GM20000 (cell line): ENCODE results near the gene LPCAT2.

Source experiments
- DNase-seq: peaks from one replicate; pipeline ENCODE4 v3.0.0; 2012; ENCODE audit warnings: low spot score
- TF ChIP-seq, protein P1 (sequence below): IDR thresholded peaks from 2 replicates; pipeline ENCODE4 v1.5.1; 2012; ENCODE audit warnings: mild to moderate bottlenecking, control low read depth; ENCODE audit errors: extremely low read depth, missing control alignments

Gene LPCAT2

DNA sequence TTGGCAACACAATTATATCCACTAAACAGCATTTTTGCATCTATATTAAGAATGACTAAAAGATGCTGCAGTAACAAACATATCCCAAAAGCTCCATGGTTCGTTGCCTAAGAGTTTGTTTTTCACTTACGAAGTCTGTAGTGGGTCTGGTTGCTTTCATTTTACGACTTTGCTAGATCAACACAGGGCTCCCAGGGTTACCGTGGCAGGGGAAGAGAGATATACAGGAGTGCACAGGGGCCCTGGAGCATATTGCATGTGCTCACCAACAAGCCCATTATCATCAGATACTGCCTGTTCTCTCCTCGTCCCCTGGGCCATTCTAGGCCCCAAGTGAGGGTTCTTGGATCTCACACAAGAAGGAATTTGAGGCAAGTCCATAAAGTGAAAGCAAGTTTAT lies 33.0 kb upstream of the LPCAT2 start:
- DNase-seq: no peak
- TF ChIP-seq, protein P1, sequence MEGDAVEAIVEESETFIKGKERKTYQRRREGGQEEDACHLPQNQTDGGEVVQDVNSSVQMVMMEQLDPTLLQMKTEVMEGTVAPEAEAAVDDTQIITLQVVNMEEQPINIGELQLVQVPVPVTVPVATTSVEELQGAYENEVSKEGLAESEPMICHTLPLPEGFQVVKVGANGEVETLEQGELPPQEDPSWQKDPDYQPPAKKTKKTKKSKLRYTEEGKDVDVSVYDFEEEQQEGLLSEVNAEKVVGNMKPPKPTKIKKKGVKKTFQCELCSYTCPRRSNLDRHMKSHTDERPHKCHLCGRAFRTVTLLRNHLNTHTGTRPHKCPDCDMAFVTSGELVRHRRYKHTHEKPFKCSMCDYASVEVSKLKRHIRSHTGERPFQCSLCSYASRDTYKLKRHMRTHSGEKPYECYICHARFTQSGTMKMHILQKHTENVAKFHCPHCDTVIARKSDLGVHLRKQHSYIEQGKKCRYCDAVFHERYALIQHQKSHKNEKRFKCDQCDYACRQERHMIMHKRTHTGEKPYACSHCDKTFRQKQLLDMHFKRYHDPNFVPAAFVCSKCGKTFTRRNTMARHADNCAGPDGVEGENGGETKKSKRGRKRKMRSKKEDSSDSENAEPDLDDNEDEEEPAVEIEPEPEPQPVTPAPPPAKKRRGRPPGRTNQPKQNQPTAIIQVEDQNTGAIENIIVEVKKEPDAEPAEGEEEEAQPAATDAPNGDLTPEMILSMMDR: no peak

DNA sequence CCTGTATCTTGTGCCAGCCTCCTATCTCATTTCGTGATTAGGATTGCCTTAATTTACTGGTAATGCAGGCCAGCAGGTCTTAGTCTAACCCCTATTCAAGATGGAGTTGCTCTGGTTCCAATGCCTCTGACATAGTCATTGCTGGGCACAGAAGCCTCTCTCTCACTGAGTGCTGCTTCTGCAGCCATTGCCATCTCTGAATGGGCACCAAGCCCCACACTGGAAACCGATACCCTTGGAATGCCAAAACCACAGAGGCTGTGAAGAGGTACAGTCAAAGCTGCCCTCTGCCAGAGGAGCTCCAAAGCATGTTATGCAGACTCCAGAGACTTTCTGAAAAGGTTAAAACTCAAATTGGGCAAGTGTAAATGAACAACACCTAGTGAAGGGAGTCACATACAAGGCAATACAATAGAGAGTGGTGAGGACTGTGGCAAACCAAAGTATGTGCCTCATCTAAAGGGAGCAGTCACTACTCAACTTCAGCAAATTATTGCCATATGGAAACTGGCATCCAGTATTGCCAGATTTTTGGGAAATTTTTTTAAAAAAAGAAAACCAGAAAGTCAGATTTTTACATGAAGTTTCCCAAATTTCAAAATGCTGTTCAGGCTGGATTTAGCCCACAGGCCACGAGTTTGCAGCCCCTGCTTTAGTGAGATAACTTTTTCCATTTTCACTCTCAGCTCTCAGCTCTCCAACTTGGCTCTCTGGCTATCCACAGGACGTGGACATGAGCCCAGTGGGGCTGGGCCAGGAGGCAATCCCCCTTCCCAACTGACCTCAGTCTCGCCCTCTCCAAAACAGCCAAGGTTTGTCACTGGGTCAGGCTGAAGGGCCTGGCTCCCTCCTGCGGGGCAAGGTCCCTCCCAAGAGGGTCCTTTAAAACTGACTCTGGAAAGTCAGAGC lies 32.0 kb upstream of the LPCAT2 start:
- TF ChIP-seq, protein P1: no peak
- no peak for DNase-seq

DNA sequence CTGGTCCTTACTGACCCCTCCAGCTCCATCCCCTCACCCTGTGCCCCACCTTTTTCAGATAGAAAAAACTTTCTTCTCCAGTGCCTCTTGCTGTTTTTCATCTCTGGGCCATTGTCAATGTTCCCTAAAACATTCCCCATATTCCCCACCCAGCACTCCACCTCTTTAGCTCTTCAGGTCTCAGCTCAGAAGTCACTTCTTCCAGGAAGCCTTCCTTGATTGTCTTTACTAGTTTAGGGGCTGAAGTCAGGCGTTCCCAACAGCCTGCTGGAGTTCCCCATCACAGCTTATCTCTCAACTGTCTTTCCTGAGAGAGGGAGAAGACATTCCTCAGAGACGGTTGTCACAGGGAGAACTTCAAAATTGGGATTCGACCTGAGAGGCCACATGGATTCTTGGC lies 31.1 kb upstream of the LPCAT2 start:
- TF ChIP-seq, protein P1: no peak
- no peak for DNase-seq

DNA sequence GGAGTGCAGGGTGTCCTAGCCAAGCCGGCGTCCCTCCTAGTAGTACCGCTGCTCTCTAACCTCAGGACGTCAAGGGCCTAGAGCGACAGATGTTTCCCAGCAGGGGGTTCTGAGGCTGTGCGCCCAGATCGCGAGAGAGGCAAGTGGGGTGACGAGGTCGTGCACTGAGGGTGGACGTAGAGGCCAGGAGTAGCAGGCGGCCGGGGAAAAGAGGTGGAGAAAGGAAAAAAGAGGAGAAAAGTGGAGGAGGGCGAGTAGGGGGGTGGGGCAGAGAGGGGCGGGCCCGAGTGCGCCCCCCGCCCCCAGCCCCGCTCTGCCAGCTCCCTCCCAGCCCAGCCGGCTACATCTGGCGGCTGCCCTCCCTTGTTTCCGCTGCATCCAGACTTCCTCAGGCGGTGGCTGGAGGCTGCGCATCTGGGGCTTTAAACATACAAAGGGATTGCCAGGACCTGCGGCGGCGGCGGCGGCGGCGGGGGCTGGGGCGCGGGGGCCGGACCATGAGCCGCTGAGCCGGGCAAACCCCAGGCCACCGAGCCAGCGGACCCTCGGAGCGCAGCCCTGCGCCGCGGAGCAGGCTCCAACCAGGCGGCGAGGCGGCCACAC lies 29.9 kb upstream of the LPCAT2 start, which contains the start of gene MMP2:
Gene MMP2 (plus strand): TSS at position 372 of the 603 bp plus-strand sequence. CDS start 282 bp downstream, outside the sequence.
- no peak for DNase-seq
- TF ChIP-seq, protein P1: no peak

DNA sequence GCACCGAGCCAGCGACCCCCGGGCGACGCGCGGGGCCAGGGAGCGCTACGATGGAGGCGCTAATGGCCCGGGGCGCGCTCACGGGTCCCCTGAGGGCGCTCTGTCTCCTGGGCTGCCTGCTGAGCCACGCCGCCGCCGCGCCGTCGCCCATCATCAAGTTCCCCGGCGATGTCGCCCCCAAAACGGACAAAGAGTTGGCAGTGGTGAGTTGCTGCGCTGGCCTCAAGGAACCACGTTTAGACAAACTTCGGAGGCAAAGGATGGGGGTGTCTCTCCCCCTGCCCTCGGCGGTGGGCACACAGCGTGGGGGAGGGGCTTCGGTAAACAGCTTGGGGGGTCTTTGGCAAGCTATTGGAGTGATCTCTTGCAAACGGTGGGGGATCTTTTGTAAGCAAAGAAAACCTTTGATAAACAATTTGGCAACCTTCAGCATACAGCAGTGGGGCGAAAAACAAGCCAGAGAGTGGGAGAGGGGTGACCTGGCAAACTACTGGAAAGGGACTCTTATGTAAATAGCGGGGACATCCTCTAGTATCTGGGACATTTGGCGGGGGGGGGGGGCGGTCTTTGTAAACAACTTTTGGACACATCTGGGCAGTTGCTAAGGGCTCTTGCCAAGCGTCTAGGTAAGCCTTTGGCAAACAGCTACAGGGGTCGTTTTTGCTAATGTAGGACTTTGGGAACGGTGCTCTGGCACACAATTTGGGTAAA lies 29.3 kb upstream of the LPCAT2 start:
- TF ChIP-seq, protein P1: no peak
- DNase-seq: no peak

DNA sequence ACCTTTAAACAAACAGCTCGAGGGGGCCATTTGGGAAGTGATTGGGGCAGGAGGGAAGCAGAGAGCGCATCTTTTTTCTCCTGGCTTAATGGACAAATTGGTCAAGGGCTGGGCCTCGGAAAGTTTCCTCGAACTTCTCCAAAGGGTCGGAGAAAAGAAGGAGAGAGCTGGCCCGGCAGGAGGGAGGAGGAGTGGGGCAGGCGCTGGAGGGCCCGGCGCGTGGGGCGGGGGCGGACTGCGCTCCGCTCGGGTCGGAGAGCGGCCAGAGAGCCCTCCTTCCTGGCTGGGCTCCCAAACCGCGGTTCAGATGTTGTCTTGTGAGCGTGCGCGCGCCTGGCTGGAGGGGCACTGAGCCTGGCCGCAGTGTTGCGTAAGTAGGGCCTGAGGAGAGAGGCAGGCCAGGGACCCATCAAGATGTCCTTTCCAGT lies 28.6 kb upstream of the LPCAT2 start:
- DNase-seq: no peak
- TF ChIP-seq, protein P1: no peak
